Measurements from ENCODE around the gene BAZ1A.
"Not testable (repeated sequence)": the region's sequence is repeated elsewhere in the genome, so short reads cannot be mapped to it uniquely, and the experiment has no call there.

BAZ1A gene

DNA sequence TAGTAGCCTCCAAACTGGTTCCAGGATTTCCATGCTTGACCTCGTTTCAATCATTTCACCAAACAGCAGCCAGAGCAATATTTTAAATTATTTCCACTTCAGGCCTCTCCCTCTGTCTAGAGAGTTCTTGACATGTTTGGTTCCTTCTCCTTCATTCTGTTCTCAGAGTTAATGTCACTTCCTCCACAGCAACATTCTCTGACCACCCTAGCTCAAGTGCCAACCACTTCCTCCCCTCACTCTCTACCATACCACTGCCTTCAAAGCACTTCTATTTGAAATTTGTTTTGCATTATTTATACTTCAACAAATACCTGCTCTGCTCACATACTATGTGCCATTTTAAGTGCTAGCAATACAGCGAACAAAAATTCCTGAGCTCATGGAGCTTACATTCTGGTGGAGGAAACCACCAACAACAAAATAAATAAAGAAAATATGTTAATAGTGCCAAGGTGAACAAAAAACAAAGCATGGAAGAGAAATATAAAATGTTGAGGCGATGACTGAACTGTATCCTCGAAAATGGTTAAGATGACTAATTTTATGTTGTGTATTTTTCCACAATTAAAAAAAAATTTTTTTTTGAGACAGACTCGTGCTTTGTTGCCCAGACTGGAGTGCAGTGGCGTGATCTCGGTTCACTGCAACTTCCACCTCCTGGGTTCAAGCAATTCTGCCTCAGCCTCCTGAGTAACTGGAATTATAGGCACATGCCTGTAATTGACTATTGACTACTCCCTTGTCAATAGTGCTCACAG, 17.3 kb downstream of the BAZ1A start:
- DNase-seq: no peak

GRCh38 chr14:34853041-34853440, 22.1 kb downstream of the BAZ1A start:
- no peak for DNase-seq

DNA sequence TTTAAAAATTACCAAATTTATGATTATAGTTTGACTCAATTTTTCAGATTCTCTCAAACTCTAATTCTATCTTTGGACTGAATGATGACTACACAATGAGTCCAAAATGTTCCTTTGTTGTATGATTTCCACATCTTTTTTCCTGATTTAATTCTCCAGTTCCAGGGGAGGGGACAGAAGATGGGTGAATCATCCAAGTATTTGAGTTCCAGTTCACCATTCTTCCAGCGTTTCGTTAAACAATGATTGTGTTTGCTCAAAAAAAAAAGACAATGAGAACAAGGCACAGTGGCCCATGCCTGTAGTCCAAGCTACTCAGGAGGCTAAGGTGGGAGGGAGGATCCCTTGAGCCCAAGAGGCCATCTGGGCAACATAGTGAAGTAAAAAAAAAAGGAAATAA, 23.8 kb downstream of the BAZ1A start:
- no peak for DNase-seq

GRCh38 chr14:34845869-34846268, 29.3 kb downstream of the BAZ1A start:
- no peak for DNase-seq

- no peak for DNase-seq
Observed at GRCh38 chr14:34843011-34843554, 32.1 kb downstream of the BAZ1A start.

DNA sequence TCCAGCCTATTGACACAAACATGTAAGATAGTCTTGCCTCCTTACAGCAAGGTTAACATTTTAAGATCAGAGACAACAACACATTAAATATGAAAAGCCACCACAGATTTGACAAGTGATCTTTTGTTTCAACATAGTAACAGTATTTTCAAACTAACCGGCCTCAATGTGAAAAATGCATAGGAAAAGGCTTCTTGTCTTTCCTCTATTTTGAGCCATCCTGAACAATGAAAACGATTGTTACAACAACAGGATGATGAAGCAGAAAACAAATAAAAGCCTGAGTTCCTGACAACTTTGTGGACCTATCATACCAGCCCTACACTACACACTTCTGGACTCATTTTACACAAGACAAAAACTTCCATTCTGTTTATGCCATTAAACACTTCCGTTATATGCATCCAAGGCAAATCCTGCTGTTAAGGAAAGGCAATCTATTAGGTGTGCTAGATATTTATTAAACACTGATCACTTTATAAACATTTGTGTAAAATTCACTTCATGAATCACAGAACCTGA, 37.3 kb downstream of the BAZ1A start:
- DNase-seq: no peak

GRCh38 chr14:34835312-34835711, 39.8 kb downstream of the BAZ1A start:
- DNase-seq: no peak

- no peak for DNase-seq
Observed at GRCh38 chr14:34833549-34834523, 41.3 kb downstream of the BAZ1A start.

- DNase-seq: no peak
Observed at GRCh38 chr14:34826661-34827060, 48.5 kb downstream of the BAZ1A start.

DNA sequence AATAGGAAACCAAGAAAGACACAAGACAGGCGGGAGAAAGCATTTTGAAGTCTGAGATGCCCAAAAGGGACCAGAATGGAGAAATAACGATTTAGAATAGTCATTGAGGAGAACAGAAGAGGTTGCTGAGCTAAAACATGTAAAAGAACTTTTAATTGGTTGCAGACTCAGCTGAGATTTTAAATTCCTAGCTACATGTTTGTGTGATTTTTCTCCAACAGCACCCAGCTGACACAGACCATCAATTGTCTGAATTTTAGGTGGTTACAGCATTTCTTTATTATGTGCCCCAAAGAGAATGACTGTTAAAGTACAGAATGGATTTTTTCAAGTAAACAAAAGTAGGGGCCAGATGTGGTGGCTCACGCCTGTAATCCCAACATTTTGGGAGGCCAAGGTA, 50.3 kb downstream of the BAZ1A start:
- no peak for DNase-seq

DNA sequence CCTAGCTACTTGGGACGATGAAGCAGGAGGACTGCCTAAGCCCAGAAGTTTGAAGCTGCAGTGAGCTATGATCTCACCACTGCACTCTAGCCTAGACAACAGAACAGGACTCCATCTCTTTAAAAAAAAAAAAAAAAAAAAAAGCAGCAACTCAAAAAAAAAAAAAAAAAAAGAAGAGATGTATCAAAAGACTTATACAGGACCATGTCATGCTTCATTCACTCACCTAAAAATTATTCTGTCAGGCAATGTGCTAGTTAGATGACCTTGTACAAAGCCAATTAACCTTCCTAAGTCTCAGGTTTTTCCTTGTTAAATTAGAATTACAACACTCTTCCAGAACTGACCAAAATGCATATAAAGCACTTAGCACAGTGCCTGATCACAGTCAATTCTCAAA, 50.9 kb downstream of the BAZ1A start:
- no peak for DNase-seq

DNA sequence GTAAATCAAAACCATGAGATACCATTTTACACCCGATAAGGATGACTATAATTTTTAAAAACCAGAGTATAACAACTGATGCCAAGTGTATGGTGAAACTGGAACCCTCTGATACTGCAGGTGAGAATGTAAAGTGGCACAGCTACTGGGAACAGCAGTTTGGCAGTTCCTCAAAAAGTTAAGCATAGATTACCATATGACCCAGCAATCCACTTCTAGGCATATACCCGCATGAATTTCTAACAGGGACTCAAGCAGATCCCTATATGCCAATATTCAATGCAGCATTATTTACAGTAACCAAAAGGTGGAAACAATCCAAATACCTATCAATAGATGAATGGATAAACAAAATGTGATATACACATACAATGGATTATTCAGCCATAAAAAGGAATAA, 57.4 kb downstream of the BAZ1A start:
- DNase-seq: no peak

DNA sequence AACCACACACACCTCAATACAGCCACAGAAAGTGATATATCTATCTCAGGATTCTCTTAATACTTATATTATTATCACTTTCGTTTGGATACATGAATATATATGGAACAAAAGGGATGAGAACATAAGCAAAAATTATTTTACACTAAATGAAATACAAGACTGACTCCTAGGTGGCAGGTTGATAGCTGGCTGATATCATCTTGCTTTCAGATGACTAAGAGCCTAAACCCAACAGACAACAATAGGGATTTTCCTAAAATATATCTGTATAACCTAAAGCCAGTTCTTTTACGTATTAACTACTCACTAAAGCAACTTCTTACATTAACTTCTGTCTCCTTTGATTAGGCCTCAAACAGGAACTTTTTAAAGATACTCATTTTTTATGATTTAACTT, 65.1 kb downstream of the BAZ1A start:
- DNase-seq: no peak

- no peak for DNase-seq
Observed at GRCh38 chr14:34806257-34806656, 68.9 kb downstream of the BAZ1A start.

- no peak for DNase-seq
Observed at GRCh38 chr14:34804933-34805332, 70.2 kb downstream of the BAZ1A start.

- DNase-seq: not testable (repeated sequence)
Observed at GRCh38 chr14:34798861-34799260, 76.3 kb downstream of the BAZ1A start.

DNA sequence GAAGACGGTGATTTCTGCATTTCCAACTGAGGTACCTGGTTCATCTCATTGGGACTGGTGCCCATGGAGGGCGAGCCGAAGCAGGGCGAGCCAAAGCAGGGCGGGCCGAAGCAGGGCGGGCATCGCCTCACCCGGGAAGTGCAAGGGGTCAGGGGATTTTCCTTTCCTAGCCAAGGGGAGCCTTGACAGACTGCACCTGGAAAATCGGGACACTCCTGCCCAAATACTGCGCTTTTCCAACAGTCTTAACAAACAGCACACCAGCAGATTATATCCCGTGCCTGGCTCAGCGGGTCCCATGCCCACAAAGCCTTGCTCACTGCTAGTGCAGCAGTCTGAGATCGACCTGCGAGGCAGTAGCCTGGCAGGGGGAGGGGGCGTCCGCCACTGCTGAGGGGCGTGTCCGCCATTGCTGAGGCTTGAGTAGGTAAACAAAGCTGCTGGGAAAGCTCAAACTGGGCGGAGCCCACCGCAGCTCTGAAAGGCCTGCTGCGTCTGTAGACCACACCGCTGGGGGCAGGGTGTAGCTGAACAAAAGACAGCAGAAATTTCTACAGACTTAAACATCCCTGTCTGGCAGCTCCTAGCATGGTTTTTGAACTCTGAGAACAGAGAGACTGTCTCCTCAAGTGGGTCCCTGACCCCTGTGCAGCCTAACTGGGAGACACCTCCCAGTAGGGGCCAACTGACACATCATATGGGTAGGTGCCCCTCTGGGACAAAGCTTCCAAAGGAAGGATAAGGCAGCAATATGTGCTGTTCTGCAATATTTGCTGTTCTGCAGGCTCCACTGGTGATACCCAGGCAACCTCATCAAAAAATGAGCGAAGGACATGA, 77.2 kb downstream of the BAZ1A start:
- DNase-seq: no peak

DNA sequence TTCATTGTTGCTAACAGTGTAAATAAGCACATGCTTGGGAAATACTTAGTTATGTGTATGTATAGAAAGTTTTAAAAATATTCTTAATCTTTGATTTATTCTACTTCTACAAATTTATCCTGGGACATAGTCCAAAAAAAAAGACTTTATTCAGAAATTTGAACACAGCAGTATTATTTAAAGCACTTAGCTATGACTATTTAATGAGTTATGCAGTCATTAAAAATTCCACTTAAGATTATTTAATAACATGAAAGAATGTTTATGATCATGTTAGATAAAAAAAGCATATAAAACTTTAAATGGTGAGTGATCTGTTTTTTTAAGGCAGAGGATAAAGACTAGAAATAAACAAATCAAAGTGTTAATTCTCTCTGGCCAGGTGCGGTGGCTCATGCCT, 78.3 kb downstream of the BAZ1A start:
- no peak for DNase-seq

GRCh38 chr14:34794941-34795340, 80.2 kb downstream of the BAZ1A start:
- no peak for DNase-seq

DNA sequence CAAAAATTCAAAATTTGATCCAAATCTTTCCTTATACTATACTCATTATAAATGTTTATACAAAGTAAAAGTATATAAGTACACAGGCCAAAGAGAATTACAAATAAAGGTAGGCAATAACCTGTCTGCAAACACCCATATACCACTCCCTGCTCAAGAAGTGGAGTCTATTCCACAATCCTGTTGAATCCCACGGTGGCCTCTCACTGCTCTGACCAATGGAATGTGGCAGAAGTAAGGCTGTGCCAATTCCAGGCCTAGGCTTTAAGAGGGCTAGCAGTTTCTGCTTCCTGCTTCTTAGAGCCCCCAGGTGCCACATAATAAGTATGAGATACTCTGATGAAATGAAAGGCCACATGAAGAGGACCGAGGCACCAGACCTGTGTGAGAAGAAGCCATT, 80.9 kb downstream of the BAZ1A start:
- no peak for DNase-seq

- no peak for DNase-seq
Observed at GRCh38 chr14:34792598-34792997, 82.6 kb downstream of the BAZ1A start.

DNA sequence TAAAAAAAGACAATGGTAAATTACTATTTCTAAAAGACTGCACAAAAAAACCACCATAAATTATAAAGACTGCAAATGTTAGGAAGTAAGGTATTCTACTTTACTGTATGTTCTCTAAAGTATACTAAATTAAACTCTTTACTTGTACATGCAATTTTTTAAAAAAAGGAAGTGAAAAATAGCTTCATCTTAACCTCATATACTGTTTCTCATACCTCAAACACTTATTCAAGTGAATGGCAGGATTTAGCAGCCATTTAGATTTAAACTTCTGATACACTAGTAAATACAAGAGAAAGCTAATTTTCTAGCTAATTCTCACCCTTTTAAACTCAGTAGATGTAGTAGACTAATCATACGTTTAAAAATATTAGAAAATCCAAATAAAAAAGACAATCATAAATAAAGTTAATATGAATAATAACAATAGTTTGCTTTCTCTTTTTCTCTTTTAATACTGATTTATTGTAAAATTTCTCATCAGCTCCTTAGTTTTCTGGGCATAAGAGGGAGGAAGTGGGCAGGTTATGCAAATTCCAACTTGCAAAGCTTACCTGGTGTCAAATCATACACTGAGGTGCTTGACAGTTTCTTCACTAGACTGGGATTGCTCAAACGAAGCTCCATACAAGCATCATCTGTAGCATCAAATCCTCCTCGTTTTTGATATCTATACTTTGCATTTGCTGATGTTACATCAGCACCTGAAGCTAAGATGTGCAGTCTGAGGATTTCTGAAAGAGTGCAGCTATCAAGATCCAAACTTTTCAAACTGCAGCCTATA, 89.7 kb downstream of the BAZ1A start:
- no peak for DNase-seq

Data from NCI-H748 treated with DMSO at 0.1 percent for 48 hours (cell line).